Activated T-cell treated with anti-CD3 and anti-CD28 coated beads, Interleukin-2, amount 50 U/mL, for 48 hours (primary cell): ENCODE data around the gene DAZL.

Experiments
- DNase-seq, 2 experiments: peaks; one replicate each; pipeline ENCODE4 v3.0.0-alpha.2; 2020

DAZL gene

GRCh38 chr3:16543242-16543864 is 61.9 kb downstream of the DAZL start:
- no peak for DNase-seq

DNA sequence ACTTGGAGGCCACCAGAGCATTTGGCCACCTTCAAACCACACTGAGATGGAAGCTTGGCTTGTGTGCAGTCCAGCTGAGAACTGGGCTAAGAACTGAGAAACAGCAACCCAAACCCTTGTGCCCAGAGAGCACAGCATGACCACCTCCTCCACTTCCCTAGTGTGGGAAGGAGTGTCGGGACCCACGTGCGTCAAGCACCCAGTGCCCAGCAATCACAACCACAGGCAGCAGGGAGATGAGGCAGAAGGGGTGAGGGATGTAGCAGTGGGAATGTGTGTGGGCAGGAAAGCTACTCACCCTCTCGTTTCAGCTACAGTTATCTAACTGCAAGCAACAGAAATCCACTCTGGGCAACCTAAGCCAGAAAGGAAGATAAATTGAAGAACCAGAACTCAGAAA is 66.7 kb downstream of the DAZL start:
- no peak for DNase-seq

DNA sequence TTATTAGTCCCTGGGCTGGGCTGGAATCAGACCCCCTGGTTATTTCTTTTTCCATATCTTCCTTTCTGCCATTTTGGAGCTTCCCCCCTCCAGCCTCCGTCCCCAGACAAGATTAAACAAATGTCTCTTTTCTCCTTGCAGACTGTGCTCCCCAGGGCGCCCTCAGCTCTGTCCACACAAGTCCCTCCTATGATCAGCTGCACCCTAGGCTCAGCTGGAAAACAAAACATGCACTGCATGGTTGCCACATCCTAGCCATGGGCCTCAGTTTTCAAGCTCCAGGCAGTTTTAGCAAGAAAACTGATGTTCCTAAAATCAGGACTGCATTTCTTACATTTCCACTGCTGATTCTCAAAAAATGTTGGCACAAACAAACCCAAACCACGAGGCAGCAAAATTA is 68.2 kb downstream of the DAZL start:
- DNase-seq = no peak
